ENCODE results near the gene COL4A1.

DNA sequence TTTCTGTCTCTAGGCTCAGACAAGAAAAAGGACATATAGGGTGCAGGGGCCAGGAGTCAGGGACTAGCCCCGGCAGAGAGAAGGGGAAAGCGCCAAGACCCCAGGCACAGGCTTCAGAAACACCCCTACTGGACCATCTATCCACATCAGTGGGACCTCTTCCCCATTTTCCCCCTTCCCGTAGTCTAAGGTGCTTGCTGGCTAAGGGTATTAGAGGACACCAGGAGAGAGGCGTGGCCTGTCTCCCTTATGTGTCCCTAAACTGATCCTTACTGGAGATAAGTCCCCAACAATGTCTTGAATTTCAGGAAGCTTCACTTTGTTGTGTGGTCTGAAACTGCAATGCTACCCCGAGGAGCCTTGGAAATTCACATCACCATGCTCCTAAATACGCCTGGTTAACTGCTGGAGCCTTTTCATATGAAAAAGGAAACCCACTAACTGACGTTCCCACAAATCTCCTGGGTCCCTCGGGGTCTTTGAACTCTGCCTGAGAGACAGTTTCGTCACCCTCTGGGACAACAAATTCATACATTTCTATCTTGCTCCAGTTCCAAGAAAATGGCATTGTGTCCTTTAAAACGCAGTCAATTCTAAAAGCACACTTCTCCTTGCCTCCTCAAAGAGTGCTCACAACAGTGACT is 197.7 kb downstream of the COL4A1 start:
- TF ChIP-seq, protein P1, sequence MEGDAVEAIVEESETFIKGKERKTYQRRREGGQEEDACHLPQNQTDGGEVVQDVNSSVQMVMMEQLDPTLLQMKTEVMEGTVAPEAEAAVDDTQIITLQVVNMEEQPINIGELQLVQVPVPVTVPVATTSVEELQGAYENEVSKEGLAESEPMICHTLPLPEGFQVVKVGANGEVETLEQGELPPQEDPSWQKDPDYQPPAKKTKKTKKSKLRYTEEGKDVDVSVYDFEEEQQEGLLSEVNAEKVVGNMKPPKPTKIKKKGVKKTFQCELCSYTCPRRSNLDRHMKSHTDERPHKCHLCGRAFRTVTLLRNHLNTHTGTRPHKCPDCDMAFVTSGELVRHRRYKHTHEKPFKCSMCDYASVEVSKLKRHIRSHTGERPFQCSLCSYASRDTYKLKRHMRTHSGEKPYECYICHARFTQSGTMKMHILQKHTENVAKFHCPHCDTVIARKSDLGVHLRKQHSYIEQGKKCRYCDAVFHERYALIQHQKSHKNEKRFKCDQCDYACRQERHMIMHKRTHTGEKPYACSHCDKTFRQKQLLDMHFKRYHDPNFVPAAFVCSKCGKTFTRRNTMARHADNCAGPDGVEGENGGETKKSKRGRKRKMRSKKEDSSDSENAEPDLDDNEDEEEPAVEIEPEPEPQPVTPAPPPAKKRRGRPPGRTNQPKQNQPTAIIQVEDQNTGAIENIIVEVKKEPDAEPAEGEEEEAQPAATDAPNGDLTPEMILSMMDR (optimal IDR thresholded peaks at IDR 0.05 in 1 of 3, IDR thresholded peaks at IDR 0.05 in 1 of 3, conservative IDR thresholded peaks at IDR 0.05 in 1 of 3; ENCODE audit: extremely low read depth in 1 of 3, insufficient read depth in 2 of 3, low read length in 3 of 3): no peak
- TF ChIP-seq EZH2 (IDR thresholded peaks at IDR 0.05; ENCODE audit: low read length): no peak

Data from keratinocyte (primary cell).